Adipose tissue (tissue), 3 donors: ENCODE data around the gene TGM6. TPM values are rescaled to one million over a fixed set of nuclear protein-coding genes. Genes with fewer than 3 reads are reported as not detected.

Source experiments
- H3K27ac ChIP-seq: one replicate; pipeline ENCODE4 v1.5.1; 2013; ENCODE audit warnings: low read depth, low read length
- WGBS, 3 donors: extraction: QIAGEN DNeasy Blood & Tissue Kit; methylation state at CpG; one replicate each; pipeline ENCODE4 v1.1.7; 2013; 5-methylcytosine and 5-hydroxymethylcytosine counted together
- polyA plus RNA-seq, 3 donors: library from polyadenylated mRNA; stranded (reverse); fragments of 200-250 nt; gene quantifications; one replicate each; pipeline ENCODE4 v1.2.3, GENCODE V29; 2013
- donor health status: healthy with polysubstance abuse.
- donor health status: Bipolar disorder and iron deficiency.
- donor health status: healthy.

Gene TGM6
- polyA plus RNA-seq, 3 donors, result not detected

GRCh38 chr20:2420510-2420909 lies 39.8 kb downstream of the TGM6 start:
- no peak overlapping the region for H3K27ac ChIP-seq
- 49 to 78% (median 63%) methylated on average over 1 of the region's 1 CpG for WGBS, 3 donors

GRCh38 chr20:2421247-2421646 lies 40.5 kb downstream of the TGM6 start:
- H3K27ac ChIP-seq, result no peak overlapping the region
- WGBS, 3 donors, result 81 to 86% (median 82%) methylated on average over 5 of the region's 5 CpGs

- WGBS, 3 donors, result 74 to 84% (median 78%) methylated on average over 6 of the region's 6 CpGs
- H3K27ac ChIP-seq, result no peak overlapping the region
Observed at GRCh38 chr20:2429051-2429450, 48.4 kb downstream of the TGM6 start.

DNA sequence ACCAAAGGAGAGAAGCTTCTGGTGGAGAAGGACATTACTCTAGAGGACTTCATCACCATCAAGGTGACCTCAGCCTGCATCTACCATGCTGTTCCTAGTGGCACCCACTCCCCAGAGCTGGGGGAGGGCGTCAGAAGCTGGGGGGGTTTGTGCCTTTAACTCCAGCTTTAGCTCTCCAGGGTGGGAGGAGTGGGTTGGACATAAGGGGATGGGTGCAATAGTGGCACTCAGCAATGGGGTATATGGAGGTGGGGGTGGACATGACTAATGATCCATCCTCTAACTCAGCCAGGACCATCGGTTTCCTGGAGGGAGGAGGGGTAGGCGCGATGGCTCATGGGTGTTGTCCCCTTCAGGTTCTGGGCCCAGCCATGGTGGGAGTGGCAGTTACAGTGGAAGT lies 49.8 kb downstream of the TGM6 start:
- WGBS, 3 donors, result 73 to 83% (median 81%) methylated on average over 4 of the region's 4 CpGs
- no peak overlapping the region for H3K27ac ChIP-seq

DNA sequence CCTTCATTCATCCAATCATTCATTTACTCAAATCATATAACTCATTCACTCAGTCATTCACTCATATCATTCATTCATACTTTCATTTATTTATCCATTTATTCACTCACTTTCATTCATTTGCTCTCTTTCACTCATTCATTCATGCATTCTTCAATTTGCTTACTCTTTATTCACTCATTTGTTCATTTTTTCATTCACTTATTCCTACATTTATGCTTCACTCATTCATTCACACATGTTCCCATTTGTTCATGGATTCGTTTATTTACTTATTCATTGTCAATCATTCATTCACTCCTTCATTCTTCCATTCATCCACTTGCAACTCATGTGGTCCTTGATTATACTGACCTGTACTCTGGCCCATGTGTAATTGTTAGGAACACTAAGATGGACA lies 50.5 kb downstream of the TGM6 start:
- 29 to 60% (median 45%) methylated on average over 1 of the region's 1 CpG for WGBS, 3 donors
- H3K27ac ChIP-seq, result no peak overlapping the region

DNA sequence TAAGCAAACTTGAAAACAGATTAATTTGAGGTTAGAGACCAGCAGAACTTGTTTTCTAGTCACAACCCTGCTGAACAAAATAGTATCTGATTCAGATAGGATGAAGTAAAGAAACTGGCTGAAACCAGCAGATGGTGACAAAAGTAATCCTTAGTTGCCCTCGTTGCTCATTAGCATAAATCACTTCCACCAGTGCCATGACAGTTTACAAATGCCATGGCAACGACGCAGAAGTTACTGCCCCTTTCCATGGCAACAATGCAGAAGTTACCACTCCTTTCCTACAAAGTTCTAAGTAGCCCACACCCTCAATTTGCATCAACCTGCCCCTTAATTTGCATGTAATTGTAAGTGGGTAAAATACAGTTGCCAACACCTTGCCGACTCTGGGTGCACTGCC lies 66.1 kb downstream of the TGM6 start:
- 60 to 65% (median 61%) methylated on average over 4 of the region's 4 CpGs for WGBS, 3 donors
- no peak overlapping the region for H3K27ac ChIP-seq

DNA sequence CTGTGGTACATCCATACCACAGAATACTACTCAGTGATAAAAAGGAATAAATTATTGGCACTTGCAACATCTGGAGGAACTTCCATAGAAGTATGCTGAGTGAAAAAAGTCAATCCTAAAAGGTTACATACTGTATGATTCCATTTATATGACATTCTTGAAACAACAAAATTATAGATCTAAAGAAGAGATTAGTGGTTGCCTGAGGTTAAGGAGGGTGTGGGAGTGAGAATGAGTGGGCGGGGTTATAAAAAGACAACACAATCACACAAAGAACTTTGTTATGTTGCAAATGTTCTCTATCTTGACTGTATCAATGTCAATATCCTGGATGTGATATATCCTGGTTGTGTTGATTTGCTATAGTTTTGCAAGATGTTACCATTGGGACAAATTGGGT lies 68.7 kb downstream of the TGM6 start:
- no peak overlapping the region for H3K27ac ChIP-seq
- WGBS, 3 donors, result 91 to 97% (median 96%) methylated on average over 1 of the region's 1 CpG

DNA sequence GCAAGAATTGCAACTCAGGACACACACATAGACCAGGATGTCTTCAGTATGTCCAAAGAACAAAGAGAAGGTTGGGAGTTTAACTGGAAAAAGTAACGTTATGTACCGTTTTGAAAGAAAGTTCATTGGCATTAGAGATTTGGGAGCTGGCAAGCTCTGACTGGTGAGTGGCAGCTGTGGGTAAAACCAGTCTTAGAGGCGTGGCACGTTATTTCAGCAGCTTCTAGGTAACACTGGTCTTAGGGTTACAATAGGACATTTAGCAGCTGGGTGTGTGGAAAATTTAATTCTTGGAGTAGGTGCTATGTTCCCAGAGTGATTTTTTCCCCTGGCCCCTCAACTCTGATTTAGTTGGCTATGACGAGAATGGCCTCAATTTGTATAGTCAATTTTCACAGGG lies 70.7 kb downstream of the TGM6 start:
- no peak overlapping the region for H3K27ac ChIP-seq
- WGBS, 3 donors, result 68 to 83% (median 79%) methylated on average over 5 of the region's 5 CpGs

- 52 to 56% (median 54%) methylated on average over 8 of the region's 8 CpGs for WGBS, 3 donors
- no peak overlapping the region for H3K27ac ChIP-seq
Observed at GRCh38 chr20:2451939-2452732, 71.4 kb downstream of the TGM6 start.

DNA sequence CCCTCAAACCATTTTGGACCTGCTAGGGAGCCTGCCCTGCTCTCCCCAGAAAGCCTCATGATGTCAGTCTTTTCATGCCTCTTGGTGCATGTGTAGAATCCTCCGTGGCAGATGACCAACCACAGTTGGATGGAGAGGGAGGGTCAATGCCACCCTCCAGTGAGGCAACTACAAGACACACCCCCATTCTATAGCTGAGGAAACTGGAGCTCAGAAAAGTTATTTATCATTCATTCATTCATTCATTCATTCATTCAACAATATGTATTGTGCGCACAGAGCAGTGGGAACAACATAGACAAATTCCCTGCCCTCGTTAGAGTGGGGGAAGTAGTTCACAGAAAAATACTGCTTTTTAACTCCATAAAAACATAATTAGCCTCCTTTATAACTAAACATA lies 73.1 kb downstream of the TGM6 start:
- 74 to 90% (median 75%) methylated on average over 3 of the region's 3 CpGs for WGBS, 3 donors
- H3K27ac ChIP-seq, result no peak overlapping the region

DNA sequence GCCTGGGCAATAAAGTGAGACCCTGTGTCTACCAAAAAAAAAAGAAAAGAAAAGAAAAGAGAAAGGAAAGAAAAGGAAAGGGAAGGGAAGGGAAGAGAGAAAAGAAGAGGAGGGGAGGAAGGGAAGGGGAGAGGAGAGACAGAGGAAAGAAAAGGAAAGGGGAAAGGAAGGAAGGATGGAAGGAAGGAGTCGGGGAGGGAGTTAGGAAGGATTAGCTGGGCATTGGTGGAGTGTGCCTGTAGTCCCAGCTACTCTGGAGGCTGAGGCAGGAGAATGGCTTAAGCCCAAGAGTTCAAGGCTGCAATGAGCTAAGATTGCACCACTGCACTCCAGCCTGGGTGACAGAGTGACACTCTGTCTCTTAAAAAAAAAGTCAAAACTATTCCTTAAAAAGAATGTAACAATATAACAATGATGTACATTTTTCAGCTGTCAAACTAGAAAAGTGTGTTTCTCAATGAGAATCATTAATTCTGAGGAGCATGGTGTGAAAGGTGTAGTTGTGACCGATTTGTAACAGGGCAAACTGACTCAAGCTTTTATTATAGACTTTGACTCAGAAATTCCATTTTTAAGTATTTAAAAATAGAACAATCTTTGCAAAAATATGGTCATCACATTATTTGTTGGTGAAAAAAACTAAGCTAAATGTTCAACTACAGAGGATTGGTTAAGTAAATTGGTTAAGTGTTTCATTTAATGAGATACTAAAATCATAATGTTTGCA lies 75.2 kb downstream of the TGM6 start:
- 64 to 89% (median 74%) methylated on average over 2 of the region's 2 CpGs for WGBS, 3 donors
- no peak overlapping the region for H3K27ac ChIP-seq

GRCh38 chr20:2458919-2459499 lies 78.3 kb downstream of the TGM6 start:
- no peak overlapping the region for H3K27ac ChIP-seq
- WGBS, 3 donors, result 92 to 96% (median 93%) methylated on average over 3 of the region's 3 CpGs

DNA sequence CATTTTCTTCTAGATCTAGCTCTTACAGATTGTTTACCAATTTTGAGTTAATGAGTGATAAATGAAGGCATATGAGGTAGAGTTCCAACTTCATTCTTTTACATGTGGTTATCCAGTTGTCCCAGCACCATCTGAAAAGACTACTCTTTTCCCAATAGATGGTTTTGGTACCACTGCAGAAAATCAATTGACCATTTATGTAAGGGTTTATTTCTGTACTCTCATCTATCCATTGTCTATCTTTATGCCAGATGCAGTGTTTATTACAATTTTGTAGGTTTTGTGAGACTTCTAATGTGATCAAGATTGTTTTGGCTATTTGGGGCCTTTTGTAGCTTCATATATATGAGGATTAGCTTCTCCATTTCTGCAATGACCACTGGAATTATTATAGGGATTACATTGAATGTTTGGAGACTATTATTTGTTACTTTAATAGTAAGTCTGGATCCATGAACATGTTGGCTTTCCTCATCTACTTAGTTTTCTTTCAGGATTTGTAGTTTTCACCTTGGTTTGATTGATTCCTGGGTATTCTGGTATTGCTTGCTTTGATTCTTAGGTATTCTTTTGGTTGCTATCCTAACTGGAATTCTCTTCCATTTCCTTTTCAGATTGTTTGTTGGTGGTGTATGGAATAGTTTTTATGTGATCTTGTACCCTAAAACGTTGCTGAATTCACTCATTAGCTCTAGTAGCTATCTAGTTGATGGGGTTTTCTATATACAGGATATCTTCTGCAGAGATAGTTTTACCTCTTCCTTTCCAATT lies 79.5 kb downstream of the TGM6 start:
- H3K27ac ChIP-seq, result no peak overlapping the region
- WGBS, 3 donors, result 62 to 69% (median 64%) methylated on average over 1 of the region's 1 CpG

DNA sequence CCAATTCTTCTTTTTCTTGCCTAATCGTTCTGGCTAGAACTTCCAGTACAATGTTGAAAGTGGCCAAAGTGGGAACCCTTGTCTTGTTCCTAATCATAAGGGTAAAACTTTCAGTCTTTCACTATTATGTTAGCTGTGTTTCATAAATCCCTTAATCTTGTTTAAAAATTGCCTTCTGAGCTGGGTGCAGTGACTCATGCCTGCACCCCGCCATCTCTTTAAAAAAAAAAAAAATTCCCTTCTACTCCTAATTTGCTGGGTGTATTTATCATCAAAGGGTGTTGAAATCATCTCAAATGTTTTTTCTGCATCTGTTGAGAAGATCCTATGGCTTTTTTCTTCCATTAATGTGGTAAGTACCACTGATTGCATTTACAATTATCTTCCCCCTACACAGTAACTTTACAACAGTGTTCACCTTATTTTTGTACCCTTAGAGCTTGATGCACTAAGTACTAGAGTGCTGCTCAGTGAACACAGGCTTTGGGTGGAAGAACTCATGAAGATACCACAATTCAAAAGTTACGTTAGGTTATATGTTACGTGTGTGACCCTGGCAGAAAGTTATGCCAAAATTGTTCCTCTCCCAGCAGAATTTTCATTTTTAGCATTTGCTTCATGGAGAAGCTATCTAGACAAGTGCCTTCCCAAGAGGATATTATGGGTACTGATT lies 80.2 kb downstream of the TGM6 start:
- WGBS, 3 donors, result 83 to 88% (median 85%) methylated on average over 4 of the region's 4 CpGs
- no peak overlapping the region for H3K27ac ChIP-seq

GRCh38 chr20:2462484-2462883 lies 81.8 kb downstream of the TGM6 start:
- no peak overlapping the region for H3K27ac ChIP-seq
- 89 to 97% (median 91%) methylated on average over 3 of the region's 3 CpGs for WGBS, 3 donors

DNA sequence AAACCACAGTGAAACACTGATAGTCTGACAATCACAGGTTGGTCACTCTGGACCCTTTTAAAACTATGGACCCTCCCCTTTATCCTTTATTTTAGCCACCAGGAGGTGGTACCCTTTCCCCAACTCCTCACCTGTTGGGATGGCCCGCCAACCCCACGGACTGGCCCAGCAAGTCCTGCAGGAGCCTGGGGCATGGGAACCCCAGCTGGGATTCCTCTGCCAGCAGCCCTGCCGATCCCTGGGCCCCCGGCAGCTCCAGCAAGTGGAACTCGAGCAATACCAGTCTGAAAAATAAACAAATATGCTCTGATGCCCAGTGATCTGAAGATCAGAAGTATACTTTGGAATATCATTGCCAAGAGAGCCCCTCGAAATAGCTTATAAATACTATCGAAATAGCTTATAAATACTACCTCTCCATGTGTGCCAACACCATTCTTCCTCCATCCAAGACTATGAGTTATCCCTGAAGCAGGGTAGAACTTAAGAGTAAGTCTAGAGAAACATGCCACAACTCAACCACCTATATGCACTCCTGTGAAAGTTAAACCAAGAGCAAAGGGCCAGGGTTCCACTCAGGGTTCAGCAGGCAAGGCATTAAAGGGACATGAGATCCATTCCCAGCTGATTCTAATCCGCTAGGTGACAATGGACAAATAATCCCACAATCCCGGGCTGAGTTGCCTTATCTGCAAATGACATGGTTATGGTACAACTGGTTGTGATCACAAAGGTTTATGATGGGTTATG lies 83.1 kb downstream of the TGM6 start:
- H3K27ac ChIP-seq, result no peak overlapping the region
- WGBS, 3 donors, result 78 to 94% (median 92%) methylated on average over 9 of the region's 9 CpGs

- no peak overlapping the region for H3K27ac ChIP-seq
- WGBS, 3 donors, result 94 to 97% (median 95%) methylated on average over 6 of the region's 6 CpGs
Observed at GRCh38 chr20:2465100-2465499, 84.4 kb downstream of the TGM6 start.

DNA sequence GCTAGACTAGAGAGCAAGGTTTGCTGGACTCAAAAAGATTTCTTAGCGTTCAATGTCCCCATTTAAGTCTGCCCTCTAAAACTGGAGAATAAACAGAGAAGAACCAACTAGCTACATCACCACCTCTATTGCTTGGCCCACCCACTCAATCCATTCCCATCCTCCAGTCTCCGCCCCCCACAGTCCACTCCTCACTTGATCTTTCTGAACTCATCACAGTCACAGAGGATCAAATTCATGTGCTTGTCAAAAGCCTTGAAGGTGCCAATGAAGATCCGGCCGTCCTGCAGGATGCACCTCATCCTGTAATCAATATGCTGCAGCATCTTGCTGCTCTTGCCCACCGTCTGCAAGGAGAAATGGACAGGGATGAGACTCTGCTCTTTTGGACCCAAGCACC lies 86.7 kb downstream of the TGM6 start:
- 81 to 91% (median 86%) methylated on average over 5 of the region's 5 CpGs for WGBS, 3 donors
- H3K27ac ChIP-seq, result no peak overlapping the region
